HG02759 (cell line): ENCODE measurements around the gene CIAO3.
"Not testable (repeated sequence)": the region's sequence is repeated elsewhere in the genome, so short reads cannot be mapped to it uniquely, and the experiment has no call there.

ENCODE experiments used
- ATAC-seq: cut with Tn5 transposase; IDR thresholded peaks from one replicate; pipeline ENCODE4 v1.9.1; 2021; ENCODE audit warnings: mild to moderate bottlenecking, moderate library complexity; ENCODE audit not compliant: unreplicated experiment

The CIAO3 gene

DNA sequence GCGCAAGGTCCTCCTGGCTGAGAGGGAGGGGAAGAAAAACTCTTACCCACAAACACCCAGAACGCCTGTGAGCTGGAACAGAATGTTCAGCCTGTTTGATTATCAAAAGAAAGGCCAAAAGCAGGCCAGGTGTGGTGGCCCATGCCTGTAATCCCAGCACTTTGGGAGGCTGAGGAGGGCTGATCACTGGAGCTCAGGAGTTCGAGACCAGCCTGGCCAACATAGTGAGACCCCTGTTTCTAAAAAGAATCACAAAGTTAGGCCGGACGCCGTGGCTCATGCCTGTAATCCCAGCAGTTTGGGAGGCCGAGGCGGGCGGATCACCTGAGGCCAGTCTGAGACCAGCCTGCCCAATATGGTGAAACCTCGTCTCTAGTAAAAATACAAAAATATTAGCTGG, 35.5 kb upstream of the CIAO3 start:
- ATAC-seq, result not testable (repeated sequence)

DNA sequence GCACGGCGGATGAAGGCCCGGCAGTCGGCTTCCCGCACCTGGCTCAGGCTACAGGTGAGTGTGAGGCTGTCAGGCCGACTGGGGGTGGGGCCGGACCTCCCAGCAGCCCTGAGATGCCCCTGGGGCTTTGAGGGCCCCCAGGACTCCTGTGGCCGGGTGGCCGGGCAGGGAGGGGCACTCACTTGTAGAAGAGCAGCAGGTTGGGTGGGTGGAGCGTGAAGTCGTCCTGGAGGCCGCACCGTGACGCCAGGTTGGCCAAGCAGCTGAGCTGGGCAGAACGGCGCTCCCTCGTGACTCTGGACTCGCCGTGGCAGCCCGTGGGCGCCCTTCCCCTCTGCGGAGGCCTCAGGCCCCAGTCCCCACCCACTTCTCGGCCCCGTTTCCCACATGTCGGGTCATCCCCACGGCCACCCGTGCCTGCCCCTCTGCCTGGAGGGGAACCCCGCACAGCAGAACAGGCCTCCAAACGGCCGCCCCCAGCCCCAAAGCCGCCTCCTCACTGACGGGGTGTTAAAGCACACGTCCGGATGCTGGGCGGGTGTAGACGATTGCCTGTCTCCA, 34.5 kb upstream of the CIAO3 start:
- no peak for ATAC-seq

DNA sequence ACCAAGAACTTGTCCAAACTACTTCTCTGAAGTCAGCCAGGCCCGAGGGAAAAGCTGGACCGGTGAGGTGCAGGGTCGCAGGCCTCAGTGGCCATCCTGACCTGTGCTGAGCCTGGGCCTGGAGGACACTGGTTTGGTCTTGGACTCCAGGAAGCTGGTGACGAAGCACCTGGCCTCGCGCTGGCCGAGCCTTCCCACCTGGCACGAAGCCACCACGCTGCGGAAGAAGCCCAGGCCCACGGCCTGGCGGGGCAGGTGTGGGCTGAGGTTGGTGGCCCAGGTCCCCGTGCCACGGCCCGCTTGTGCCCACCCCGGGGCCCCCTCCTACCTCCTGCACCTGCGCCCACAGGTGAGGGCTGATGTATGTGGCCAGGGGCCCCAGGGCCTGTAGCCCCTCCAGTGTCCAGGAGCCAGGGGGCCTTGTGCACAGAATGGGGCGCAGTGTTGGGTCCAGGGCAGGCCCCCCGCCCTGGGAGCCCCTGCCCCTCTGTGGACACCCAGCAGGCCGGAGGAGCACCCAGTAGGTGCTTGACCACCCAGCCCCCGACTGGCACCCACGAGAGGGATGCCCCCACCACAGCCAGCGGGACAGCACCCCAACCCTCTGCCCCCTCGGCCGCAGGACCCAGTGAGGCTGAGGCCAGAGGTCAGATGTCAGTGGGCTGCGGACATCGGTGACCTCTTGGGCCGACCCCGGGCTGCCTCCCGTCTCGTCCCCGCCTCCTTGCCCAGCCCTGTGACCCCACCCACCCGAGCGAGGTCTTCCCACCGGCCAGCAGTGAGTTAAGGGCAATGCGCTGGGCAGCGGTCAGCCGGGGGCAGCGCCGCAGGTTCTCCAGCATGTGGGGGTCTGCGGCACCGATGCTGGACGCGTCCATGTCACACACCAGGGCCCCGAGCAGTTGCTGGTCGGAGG, 33.5 kb upstream of the CIAO3 start:
- no peak for ATAC-seq

DNA sequence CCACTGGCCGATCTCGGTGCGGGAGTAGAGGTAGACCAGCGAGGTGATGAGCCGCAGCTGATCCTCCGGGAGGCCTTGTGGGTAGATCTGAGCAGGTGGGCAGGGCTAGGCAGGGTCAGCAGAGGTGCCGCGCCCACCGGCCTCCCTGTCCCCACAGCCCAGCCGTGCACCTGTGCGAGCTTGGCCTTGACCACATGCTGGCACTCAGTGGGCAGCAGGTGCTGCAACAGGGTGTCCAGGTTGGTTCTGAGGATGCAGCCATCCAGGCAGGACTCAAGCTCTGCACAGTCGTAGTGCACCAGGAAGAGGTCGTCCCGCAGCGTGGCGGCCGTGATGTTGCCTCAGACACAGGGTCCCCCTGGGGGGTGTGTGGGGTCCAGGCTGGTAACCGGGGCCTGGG, 32.2 kb upstream of the CIAO3 start:
- no peak for ATAC-seq

DNA sequence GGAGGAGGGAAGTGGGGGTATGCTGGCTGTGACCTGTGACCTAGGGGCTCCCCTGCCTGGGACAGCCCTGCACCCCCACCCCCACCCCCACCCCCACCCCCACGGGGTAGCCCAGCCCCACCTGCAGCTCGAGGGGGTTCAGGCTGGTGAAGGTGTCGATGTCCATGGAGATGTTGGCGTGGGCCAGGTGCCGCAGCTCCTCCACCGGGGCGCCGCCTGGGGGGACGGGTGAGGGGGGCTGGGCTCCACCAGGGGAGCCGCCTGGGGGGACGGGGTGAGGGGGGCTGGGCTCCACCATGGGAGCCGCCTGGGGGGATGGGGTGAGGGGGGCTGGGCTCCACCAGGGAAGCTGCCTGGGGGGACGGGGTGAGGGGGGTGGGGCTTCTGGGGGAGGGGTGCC, 29.6 kb upstream of the CIAO3 start:
- ATAC-seq, result no peak

DNA sequence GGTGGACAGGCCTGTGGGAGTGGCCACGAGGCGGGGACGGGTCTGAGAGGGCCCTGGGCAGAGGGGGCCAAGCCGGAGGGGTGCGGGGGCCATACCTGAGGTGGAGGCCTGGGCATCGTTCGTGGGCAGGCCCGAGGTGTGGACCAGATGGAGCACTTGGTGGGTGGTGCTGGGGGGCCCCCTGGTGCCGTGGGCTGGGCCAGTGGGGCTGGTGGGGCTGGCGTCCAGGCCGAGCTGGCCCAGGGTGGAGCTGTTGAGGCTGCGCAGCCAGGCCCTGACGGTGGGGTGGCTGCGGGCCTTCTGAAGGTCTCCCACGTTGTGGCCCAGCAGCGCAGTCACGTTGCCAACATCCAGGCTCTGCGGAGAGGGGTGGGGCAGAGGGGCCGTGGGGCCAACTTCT, 29.1 kb upstream of the CIAO3 start:
- ATAC-seq, result no peak

DNA sequence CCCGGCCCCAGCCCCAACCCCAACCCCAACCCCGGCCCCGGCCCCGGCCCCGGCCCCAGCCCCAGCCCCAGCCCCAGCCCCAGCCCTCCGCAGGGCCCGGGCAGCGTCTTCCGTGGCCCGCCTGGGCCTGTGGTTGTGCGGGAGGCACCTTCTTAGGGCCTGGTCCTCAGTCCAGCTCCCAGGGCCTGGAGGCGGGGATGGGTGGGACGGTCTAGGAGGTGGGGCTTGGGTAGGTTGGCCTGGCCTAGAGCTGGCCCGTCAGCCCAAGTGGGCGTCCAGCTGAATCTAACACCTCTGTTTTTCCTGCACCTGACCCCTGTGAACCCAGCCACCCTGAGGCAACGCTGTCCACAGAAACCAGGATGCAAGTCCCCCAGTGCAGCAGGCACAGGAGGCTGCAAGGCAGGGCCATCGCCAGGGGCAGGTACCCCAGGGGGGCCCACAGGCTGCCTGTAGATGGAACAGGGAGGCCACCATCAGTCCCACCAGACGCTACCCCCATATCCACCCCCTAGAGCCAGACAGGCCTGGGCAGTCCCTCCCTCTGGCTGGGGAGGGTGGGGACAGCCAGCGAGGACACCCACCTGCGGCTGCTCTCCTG, 28.5 kb upstream of the CIAO3 start:
- ATAC-seq, result no peak

DNA sequence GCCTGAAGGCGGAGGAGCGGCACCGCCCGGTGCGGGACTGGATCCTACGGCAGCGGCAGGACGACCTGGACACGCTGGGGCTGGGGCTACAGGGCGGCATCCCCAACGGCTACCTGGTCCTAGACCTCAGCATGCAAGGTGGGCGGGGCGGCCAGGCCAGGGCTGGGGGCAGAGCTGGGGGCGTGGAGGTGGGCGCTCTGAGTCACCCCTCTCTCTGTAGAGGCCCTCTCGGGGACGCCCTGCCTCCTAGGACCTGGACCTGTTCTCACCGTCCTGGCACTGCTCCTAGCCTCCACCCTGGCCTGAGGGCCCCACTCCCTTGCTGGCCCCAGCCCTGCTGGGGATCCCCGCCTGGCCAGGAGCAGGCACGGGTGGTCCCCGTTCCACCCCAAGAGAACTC, 27.6 kb upstream of the CIAO3 start:
- ATAC-seq, result no peak

DNA sequence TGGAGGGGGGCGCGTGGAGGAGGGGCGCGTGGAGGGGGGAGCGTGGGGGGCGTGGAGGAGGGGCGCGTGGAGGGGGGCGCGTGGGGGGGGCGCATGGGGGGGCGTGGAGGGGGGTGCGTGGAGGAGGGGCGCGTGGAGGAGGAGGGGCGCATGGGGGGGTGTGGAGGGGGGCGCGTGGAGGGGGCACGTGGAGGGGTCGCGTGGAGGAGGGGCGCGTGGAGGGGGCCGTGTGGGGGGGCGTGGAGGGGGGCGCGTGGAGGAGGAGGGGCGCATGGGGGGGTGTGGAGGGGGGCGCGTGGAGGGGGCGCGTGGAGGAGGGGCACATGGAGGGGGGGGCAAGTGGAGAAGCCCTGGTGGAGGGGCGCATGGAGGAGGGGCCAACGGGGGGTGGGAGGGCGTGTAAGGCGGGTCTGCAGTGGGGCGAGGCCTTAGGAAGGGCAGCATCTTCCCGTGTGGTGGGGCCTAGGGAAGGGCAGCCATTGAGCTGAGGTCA, 27.0 kb upstream of the CIAO3 start:
- ATAC-seq, result no peak

DNA sequence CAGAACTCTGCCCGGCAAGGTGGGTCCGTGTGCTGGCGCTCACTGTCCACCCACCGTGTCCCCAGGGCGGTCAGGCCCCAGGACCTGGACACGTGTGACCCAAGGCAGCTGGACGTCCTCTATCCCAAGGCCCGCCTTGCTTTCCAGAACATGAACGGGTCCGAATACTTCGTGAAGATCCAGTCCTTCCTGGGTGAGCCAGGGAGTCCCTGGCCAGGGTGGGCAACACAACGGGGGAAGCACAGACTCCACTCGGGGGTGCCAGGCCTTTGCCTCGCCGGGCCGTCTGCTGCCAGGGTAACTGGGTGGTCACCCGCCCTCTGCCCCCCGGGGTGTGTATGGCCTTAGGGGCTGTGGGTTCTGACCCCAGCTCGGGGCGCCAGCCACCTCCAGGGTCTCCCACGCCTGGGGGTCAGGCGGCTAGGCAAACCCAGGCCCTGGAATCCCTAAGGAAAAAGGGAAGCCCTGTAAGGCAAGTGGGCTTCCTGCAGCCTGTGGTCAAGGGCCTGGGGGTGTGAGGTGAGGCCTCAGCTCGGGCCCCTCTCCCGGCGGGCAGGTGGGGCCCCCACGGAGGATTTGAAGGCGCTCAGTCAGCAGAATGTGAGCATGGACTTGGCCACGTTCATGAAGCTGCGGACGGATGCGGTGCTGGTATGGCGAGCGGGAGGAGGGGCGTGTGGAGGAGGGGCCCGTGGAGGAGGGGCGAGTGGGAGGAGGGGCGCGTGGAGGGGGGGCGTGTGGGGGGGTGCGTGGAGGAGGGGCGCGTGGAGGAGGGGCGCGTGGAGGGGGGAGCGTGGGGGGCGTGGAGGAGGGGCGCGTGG, 26.2 kb upstream of the CIAO3 start:
- ATAC-seq, result no peak

DNA sequence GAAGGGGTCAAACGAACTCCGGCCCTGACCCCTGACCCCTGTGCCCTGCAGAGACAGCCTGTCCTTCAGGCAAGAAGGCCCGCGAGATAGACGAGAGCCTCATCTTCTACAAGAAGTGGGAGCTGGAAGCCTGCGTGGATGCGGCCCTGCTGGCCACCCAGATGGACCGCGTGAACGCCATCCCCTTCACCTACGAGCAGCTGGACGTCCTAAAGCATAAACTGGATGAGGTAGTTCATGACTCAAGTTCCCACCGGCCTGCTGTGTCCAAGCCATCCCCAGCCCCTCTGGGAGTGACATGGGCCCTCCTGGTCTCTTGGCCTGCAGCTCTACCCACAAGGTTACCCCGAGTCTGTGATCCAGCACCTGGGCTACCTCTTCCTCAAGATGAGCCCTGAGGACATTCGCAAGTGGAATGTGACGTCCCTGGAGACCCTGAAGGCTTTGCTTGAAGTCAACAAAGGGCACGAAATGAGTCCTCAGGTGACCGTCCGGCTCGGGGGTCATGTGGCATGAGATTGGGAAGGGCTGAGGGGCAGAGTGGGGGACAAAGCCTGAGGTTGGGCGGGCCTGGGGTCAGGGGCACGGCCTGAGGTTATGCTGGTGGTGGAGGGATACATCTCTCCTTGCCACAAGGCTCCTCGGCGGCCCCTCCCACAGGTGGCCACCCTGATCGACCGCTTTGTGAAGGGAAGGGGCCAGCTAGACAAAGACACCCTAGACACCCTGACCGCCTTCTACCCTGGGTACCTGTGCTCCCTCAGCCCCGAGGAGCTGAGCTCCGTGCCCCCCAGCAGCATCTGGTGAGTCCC, 25.4 kb upstream of the CIAO3 start:
- no peak for ATAC-seq

DNA sequence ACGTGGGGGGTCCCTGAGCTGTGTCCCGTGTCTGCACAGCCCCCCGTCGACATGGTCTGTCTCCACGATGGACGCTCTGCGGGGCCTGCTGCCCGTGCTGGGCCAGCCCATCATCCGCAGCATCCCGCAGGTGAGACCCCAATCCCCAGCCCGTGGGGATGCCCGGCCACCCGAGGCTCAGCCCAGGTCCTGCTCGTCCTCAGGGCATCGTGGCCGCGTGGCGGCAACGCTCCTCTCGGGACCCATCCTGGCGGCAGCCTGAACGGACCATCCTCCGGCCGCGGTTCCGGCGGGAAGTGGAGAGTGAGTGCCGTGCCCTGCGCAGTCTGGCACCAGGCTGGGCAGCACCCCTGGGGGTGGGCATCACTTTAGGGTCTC, 24.7 kb upstream of the CIAO3 start:
- ATAC-seq, result no peak

DNA sequence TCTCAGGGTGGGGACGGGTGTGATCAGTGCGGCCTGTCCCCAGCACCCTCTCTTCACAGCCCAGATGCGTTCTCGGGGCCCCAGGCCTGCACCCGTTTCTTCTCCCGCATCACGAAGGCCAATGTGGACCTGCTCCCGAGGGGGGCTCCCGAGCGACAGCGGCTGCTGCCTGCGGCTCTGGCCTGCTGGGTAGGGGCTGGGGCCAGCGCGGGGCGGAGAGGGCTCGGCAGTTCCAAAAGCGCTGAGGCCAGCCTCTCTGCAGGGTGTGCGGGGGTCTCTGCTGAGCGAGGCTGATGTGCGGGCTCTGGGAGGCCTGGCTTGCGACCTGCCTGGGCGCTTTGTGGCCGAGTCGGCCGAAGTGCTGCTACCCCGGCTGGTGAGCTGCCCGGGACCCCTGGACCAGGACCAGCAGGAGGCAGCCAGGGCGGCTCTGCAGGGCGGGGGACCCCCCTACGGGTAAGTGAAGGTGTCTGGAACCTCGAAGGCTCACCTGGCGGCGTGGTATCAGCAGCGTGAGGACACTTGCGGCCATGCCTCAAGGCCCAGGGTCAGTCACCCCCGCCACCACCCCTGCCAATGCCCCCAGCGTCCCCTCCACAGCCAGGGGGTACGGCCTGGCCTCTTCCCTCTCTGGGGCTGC, 24.2 kb upstream of the CIAO3 start:
- ATAC-seq, result no peak

DNA sequence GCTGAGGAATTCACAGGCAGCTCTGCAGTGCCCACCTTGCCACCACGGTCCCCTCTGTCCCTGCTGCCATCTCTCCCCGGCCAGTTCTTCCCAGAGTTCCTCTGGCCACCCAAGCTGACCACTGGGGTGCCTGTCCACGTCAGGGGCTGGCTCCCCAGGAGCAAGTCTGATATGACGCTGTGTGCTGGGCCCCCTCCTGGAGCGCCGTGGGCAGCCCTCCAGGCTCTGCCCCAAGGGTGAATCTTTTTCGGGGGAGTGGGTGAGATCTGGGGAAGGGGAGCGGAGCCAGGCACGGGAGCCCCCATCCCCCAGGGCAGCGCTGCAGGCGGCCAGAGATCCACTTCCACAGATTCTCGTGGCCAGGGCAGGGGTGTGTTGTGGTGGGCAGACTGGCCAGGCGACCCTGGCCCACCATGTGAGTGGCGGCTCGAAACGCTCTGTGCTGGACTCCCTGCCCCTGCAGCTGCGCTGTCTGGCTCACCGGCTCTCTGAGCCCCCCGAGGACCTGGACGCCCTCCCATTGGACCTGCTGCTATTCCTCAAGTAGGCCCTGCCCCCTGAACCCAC, 23.5 kb upstream of the CIAO3 start:
- no peak for ATAC-seq

DNA sequence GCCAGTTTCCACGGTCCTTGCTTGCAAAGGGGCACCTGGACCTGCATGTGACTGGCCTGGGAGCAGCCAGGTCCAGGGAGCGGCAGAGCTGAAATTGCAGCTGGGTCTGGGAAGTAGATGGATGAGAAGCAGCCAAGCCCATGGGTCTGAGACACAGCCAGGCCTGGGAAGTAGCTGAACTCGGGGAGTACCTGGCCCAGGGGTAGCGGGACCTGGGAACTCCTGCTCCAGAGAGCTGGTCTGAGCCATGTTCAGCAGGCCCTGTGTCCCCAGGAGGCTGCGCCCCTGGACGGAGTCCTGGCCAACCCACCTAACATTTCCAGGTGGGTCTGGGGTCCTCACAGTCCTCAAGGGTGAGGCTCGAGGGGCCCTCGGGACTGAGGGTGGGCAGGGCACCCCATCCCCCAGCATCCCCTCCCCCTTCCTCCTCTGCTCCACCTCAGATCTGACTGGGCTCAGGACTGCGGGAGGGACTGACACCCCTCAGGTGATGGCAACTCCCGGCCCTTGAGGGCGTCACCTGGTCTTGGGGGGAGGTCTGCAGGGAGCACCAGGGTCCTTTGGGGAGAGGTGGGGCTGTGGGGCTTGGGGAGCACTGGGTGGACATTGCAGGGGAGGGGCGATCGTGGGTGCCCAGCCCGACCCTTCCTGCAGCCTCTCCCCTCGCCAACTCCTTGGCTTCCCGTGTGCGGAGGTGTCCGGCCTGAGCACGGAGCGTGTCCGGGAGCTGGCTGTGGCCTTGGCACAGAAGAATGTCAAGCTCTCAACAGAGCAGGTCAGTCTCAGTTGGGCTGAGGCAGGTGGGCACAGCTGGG, 22.8 kb upstream of the CIAO3 start:
- ATAC-seq, result no peak

DNA sequence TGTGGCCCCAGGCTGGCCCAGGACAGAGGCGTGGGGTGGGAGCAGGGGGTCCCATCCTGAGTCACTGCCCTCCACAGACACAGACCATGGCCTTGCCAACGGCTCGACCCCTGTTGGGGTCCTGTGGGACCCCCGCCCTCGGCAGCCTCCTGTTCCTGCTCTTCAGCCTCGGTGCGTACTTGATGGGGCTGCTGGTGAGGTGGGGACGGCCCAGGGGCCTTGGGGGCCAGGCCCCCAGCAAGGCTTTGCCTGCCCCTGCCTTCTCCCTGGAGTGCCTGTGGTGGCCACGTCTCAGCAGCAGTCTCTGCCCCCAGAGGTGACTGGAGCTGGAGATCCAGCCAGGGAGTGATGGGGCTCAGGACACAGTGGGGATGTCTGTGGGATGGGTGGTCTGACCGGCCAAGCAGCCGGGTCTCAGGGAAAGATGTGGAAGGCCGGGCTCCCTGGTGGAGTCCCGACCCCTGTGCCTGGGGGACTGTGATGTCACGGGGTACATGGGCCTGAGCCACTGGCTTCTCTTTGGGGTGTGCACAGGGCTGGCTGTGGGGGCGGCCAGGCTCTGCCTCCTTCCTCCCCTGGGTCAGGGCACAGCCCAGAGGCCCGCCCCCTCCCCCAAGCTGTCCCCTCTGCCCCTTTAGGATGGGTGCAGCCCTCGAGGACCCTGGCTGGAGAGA, 21.9 kb upstream of the CIAO3 start:
- no peak for ATAC-seq

DNA sequence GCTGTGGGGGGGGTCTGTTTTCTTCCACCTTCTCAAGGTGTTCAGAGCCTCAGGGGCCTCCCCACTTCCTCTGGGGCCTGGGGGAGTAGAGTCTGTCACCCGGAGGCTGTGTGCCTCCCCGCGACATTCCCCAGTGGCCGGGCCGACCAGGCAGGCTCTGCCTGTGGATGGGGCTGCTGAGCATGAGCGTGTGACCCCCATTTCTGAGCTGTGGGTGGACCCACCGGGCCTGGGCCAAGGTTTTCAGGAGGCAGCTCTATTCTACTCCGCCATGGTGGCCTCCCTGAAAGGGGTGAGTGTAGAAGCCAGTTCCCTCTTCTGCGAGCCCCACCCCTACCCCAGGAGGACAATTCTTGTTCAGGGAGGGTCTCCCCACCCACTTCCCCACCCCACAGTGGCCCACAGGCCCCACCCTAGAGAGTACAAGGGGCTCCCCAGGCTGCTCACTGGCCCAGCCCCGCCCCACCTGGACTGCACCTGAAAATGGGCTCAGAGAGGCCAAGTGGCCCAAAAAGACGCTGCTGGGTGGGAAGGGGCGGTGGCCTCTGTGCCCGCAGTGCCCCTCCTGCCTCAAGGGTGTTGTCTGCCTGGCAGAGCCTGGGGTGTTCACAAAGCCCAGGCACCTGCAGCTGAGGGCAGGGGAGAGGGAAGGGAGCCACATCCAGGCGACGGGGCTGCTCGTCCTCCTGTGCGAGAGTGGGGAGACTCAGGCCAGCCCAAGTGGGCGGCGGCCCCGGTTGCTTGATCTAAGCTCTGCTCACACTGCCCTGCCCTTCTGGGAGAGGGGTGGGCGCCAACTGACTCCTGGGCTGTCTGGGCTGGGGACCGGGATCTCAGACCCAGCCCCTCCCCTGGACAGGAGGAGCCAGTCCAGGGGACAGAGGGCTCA, 21.1 kb upstream of the CIAO3 start:
- ATAC-seq, result no peak
